ENCODE measurements around the gene FGD4. TPM values are rescaled to one million over a fixed set of nuclear protein-coding genes. Genes with fewer than 3 reads are reported as not detected.
"Not testable (repeated sequence)": the region's sequence is repeated elsewhere in the genome, so short reads cannot be mapped to it uniquely, and the experiment has no call there.

The FGD4 gene
- total RNA-seq, 4 donors from 2014 or later: 42.6 to 69.4 (median 47.3) TPM

DNA sequence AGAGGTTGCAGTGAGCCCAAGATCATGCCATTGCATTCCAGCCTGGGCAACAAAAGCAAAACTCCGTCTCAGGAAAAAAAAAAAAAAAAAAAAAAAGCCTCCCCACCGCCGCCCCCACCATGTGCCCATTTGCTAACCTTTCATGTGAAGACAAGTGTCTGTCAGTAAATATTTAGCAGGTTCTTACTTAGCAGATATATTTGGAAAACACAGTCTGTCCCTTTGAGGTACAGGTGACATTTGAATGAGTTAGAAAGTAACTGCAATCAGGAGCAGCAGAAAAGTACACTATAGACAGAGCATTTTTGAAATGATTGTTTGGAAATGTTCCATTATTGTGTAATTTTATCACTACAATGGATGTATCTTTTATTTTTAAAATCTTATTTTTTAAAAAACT is 119.7 kb downstream of the FGD4 start:
- H3K27ac ChIP-seq: no peak overlapping the region
- peaks cover 25% of the 10 kb centered on the region for H3K4me1 ChIP-seq
- TF ChIP-seq POLR2AphosphoS5 (IDR thresholded peaks at IDR 0.05): no peak
- DNase-seq (ENCODE audit: low spot score in 2 of 2): no peak
- H3K4me3 ChIP-seq: no peak overlapping the region
- no peaks in the 10 kb centered on the region for H3K27me3 ChIP-seq
- no peaks in the 10 kb centered on the region for H3K36me3 ChIP-seq
- WGBS: 90% methylated on average over 3 of the region's 3 CpGs
- no peaks in the 10 kb centered on the region for H3K9me3 ChIP-seq

DNA sequence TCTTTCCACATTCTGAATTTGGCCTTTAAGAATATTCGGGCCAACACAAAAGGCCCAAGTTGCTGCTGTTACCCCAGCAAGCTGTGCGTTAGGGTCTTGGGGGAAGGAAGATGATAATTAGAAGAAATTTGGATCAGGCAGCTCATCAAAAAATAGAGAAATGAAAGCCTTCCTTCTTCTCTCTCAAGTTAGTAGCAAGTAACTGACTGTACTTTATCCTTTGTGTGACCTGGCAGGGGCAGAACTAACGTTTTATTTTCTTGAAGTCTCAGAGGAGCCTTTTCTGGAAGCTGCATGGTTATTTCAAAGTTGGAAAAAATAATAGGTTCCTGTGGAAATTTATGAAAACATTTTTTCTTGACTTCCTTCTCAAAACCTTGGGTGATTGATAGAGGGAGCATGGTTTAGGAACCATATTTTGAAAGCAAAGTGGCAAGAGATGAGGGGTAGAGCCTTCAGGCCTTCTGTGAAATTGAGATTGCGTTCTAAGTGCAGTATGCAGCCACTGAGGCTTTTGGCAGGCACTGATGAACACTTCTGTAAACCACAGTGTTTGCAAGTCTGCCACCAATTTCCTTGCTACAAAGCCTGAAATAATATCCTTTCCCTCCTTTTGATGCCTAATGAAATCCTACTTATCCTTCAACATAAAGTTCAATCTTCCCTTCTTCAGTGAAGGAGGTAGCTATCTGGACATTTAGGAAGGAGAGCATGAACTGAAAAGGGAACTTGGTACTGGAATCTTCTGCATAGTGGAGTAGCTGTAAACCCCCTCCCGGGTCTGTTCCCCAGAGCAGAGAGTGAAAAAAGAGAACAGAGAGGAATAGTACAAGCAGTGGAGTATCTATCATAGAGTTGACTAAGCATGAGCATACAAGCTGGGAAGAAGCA is 123.2 kb downstream of the FGD4 start:
- no peak overlapping the region for H3K4me3 ChIP-seq
- TF ChIP-seq POLR2AphosphoS5 (IDR thresholded peaks at IDR 0.05) (no peak), POLR2A (IDR thresholded peaks at IDR 0.05) (no peak), EP300 (IDR thresholded peaks at IDR 0.05) (no peak)
- TF ChIP-seq, protein P1, sequence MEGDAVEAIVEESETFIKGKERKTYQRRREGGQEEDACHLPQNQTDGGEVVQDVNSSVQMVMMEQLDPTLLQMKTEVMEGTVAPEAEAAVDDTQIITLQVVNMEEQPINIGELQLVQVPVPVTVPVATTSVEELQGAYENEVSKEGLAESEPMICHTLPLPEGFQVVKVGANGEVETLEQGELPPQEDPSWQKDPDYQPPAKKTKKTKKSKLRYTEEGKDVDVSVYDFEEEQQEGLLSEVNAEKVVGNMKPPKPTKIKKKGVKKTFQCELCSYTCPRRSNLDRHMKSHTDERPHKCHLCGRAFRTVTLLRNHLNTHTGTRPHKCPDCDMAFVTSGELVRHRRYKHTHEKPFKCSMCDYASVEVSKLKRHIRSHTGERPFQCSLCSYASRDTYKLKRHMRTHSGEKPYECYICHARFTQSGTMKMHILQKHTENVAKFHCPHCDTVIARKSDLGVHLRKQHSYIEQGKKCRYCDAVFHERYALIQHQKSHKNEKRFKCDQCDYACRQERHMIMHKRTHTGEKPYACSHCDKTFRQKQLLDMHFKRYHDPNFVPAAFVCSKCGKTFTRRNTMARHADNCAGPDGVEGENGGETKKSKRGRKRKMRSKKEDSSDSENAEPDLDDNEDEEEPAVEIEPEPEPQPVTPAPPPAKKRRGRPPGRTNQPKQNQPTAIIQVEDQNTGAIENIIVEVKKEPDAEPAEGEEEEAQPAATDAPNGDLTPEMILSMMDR (IDR thresholded peaks at IDR 0.05): no peak
- no peaks in the 10 kb centered on the region for H3K36me3 ChIP-seq
- H3K27ac ChIP-seq: peak overlapping the region; percentile 70
- no peak for DNase-seq (ENCODE audit: low spot score in 2 of 2)
- peaks cover 25% of the 10 kb centered on the region for H3K4me1 ChIP-seq
- no peaks in the 10 kb centered on the region for H3K27me3 ChIP-seq
- 46% methylated on average over 5 of the region's 5 CpGs for WGBS
- no peaks in the 10 kb centered on the region for H3K9me3 ChIP-seq

DNA sequence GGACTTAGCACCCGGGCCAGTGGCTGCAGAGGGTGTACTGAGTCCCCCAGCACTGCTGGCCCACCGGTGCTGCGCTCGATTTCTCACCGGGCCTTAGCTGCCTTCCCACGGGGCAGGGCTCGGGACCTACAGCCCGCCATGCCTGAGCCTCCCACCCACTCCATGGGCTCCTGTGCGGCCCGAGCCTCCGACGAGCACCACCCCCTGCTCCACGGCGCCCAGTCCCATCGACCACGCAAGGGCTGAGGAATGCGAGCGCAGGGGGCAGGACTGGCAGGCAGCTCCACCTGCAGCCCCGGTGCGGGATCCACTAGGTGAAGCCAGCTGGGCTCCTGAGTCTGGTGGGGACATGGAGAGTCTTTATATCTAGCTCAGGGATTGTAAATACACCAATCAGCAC is 126.4 kb downstream of the FGD4 start:
- not testable (repeated sequence) for H3K27me3 ChIP-seq; H3K36me3 ChIP-seq; H3K4me3 ChIP-seq; DNase-seq (ENCODE audit: low spot score in 2 of 2); H3K9me3 ChIP-seq; H3K27ac ChIP-seq
- no CpG with 5 or more reads among the region's 20 CpGs for WGBS
- H3K4me1 ChIP-seq: peaks cover 23% of the 10 kb centered on the region

DNA sequence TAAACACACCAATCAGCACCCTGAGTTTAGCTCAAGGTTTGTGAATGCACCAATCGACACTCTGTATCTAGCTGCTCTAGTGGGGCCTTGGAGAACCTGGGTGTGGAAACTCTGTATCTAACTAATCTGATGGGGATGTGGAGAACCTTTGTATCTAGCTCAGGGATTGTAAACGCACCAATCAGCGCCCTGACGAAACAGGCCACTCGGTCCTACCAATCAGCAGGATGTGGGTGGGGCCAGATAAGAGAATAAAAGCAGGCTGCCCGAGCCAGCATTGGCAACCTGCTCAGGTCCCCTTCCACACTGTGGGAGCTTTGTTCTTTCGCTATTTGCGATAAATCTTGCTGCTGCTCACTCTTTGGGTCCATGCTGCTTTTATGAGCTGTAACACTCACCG is 127.0 kb downstream of the FGD4 start:
- not testable (repeated sequence) for H3K27me3 ChIP-seq; H3K9me3 ChIP-seq; H3K27ac ChIP-seq; H3K4me3 ChIP-seq; DNase-seq (ENCODE audit: low spot score in 2 of 2); H3K36me3 ChIP-seq
- WGBS: 97% methylated on average over 8 of the region's 9 CpGs
- H3K4me1 ChIP-seq: peaks cover 19% of the 10 kb centered on the region

DNA sequence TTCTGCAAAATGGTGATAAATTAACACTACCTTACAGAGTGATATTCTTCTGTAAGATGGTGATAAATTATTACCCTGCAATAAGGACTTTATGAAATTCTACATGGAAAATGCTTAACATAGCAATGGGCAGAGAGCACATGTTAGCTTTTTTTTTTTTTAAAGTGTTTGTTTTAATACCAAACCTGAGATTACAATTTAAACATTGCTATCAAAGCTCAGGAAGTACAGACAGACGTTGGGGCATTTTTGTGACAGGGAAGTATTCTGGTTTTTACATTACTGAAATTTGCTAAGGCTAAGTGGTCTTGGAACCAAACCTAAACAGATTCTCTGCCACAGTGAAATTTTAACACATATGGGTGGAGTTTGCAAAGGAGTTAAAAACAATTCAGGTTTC is 133.1 kb downstream of the FGD4 start:
- Histone ChIP-seq H3K9me3 (no peaks in the 10 kb centered on the region), H3K27ac (no peak overlapping the region), H3K36me3 (no peaks in the 10 kb centered on the region), H3K4me3 (no peak overlapping the region), H3K4me1 (peaks cover 29% of the 10 kb centered on the region), H3K27me3 (no peaks in the 10 kb centered on the region)
- no peak for DNase-seq (ENCODE audit: low spot score in 2 of 2)
- TF ChIP-seq EP300 (IDR thresholded peaks at IDR 0.05) (no peak), POLR2A (IDR thresholded peaks at IDR 0.05) (no peak), POLR2AphosphoS5 (IDR thresholded peaks at IDR 0.05) (no peak)
- TF ChIP-seq, protein P1 (IDR thresholded peaks at IDR 0.05): no peak
- 49% methylated on average over 1 of the region's 1 CpG for WGBS

DNA sequence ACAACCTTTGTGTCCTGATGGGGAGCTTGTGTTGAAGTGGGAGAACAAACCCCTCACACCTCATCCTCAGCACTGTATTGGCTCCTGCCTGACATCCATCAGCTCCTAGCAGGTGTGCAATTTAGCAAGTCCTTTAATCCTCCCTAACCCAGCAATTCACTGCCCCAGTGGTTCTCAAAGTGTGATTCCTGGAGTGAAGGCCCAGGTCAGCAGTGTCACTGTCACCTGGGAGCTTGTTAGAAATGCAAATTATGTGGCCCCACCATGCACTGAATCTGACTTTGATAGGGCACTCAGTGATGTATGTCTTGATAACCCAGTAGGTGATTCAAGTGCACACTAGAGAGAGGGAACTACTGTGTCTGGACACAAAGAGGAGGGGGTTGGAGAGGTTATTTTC is 133.6 kb downstream of the FGD4 start:
- no peak overlapping the region for H3K27ac ChIP-seq
- peaks cover 29% of the 10 kb centered on the region for H3K4me1 ChIP-seq
- DNase-seq (ENCODE audit: low spot score in 2 of 2): no peak
- TF ChIP-seq EP300 (IDR thresholded peaks at IDR 0.05) (no peak), POLR2AphosphoS5 (IDR thresholded peaks at IDR 0.05) (no peak), POLR2A (IDR thresholded peaks at IDR 0.05) (no peak)
- TF ChIP-seq, protein P1 (IDR thresholded peaks at IDR 0.05): no peak
- H3K4me3 ChIP-seq: no peak overlapping the region
- H3K9me3 ChIP-seq: no peaks in the 10 kb centered on the region
- no peaks in the 10 kb centered on the region for H3K27me3 ChIP-seq
- no peaks in the 10 kb centered on the region for H3K36me3 ChIP-seq

DNA sequence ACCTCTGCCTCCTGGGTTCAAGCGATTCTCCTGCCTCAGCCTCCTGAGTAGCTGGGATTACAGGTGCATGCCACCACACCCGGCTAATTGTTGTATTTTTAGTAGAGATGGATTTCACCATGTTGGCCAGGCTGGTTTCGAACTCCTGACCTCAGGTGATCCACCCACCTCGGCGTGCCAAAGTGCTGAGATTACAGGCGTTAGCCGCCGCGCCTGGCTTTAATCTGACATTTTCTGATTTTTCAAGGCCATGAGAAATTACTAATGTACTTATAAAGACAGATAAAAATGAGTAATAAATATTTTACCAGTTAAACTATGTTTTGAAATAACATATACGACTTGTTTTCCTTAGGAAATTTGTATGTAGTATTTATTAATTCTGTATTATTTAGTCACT is 134.1 kb downstream of the FGD4 start:
- H3K27me3 ChIP-seq; DNase-seq (ENCODE audit: low spot score in 2 of 2); H3K4me3 ChIP-seq; H3K9me3 ChIP-seq; H3K36me3 ChIP-seq: not testable (repeated sequence)
- WGBS: 91% methylated on average over 10 of the region's 10 CpGs
- H3K27ac ChIP-seq: peak overlapping the region; percentile 63
- peaks cover 29% of the 10 kb centered on the region for H3K4me1 ChIP-seq
